Bronchial epithelial cell (primary cell): Measurements from ENCODE around the gene RECQL5. TPM values are rescaled to one million over a fixed set of nuclear protein-coding genes. Genes with fewer than 3 reads are reported as not detected.

ENCODE experiments used
- DNase-seq: peaks from one replicate; pipeline ENCODE4 v3.0.0-alpha.2; 2010; ENCODE audit warnings: low read depth
- FAIRE-seq: peaks from 2 replicates; lab custom pipeline; 2011; peaks lifted over from hg19 to GRCh38; lab: Jason Lieb, UNC
- H3K27me3 ChIP-seq: 2 replicates; pipeline ENCODE4 v1.5.1; 2011; ENCODE audit warnings: low read length; ENCODE audit not compliant: control insufficient read depth, insufficient read depth
- H3K36me3 ChIP-seq: 2 replicates; pipeline ENCODE4 v1.5.1; 2011; ENCODE audit warnings: low read length; ENCODE audit not compliant: control insufficient read depth, insufficient read depth
- H3K4me3 ChIP-seq: 2 replicates; pipeline ENCODE4 v1.5.1; 2011; ENCODE audit warnings: mild to moderate bottlenecking, low read depth, low read length, control low read depth
- CTCF ChIP-seq: IDR thresholded peaks from 2 replicates; pipeline ENCODE4 v1.5.1; 2011; ENCODE audit warnings: mild to moderate bottlenecking, moderate library complexity, low read length, control low read depth, inconsistent platforms; ENCODE audit not compliant: insufficient read depth, severe bottlenecking
- total RNA-seq: library from RNA; depleted of rRNA; stranded (reverse); fragments of >200 nt; gene quantifications from 2 replicates; pipeline ENCODE4 v1.2.1, GENCODE V29; 2014

Gene RECQL5
- total RNA-seq, 1 donor from 2014 or later: 11.6 TPM

DNA sequence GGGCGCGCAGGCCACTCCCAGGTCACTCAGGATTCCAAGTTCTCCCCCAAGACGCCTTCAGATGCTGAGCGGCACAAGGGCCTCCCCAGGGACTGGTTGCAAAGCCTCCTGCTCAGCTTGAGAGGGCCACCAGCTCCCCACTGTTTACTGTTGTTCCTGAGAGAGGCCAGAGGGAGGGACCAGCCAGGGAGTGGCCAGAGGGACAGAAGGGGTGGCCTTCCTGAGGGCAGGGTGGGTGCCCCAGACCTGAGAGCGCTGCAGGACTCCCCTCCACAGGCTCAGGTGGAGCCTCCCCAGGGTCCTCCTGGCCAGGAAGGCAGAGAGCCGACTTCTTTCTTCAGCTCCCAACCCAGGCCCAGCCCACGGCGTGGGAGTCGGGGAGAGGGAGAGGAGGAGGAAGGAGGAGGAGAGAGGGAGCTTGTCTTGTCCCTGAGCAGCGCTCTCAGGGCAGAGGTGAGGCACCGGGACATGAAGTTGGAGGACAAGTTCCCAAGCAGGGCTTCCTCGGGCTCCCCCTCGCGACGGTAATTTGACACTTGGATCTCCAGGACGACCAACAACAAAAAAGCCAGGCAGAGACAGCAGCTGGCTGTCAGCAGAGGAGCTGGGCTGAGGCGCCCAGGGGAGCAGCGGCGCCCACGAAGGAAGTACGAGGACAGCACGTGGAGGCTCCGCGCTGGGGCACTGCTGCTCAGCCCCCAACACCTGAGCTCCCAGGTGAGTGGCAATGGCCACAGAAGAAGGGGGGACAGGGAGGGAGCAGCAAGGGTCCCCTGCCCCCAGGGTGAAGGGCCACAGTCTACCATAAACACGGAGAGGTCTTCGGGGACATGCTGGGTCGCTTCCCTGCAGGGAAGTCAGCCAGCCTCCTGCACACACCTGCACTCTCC lies 33.2 kb downstream of the RECQL5 start:
- FAIRE-seq: no peak
- no peak overlapping the region for H3K4me3 ChIP-seq
- peak; percentile 83 for DNase-seq
- no peaks in the 10 kb centered on the region for H3K27me3 ChIP-seq
- H3K36me3 ChIP-seq: peaks cover 12% of the 10 kb centered on the region
- TF ChIP-seq CTCF: peak; percentile 96

DNA sequence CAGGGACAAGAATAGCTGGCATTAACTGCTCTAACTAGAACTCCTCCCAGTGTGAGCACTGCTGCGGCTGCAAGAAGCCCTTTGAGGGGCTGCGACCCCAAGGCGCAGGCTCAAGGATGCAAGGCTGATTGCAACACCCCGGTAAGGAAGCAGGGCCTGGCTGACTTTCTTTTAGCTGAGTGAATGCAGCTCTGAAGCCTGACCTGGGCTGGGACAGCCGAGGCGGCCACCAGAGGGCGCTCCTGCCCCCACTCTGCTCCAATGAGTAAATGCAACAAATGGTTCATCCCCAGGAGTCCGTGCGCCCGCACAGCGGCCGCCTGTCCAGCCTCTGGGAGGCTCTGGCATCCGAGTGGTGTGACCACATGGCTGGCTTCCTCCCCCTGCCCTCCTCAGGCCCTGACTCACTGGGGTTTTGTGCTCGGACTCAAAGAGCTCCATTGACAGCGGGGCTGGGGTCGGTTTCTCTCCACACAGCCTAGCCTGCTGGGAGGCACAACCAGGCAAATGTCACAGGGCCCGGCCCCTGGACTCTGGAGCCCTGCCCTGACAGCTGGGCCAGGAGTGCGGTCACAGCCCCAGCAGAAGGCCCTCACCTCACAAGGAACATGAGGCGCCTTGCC lies 34.0 kb downstream of the RECQL5 start, which contains the start of gene SMIM5:
SMIM5 (plus strand) TSS at position 572 of the 623 bp plus-strand sequence. CDS start 6,768 bp downstream, outside the sequence.
- DNase-seq: peak; percentile 61
- TF ChIP-seq CTCF: peak; percentile 98
- H3K27me3 ChIP-seq: no peaks in the 10 kb centered on the region
- no peak for FAIRE-seq
- H3K4me3 ChIP-seq: no peak within 1 kb of the TSS
- peaks cover 12% of the 10 kb centered on the region for H3K36me3 ChIP-seq

- no peaks in the 10 kb centered on the region for H3K27me3 ChIP-seq
- DNase-seq (no peak), FAIRE-seq (no peak)
- no peak overlapping the region for H3K4me3 ChIP-seq
- H3K36me3 ChIP-seq: peaks cover 12% of the 10 kb centered on the region
- TF ChIP-seq CTCF: no peak
These were observed 34.5 kb downstream of the RECQL5 start for GRCh38 chr17:75632428-75632827.

- Histone ChIP-seq H3K4me3 (no peak overlapping the region), H3K27me3 (no peaks in the 10 kb centered on the region), H3K36me3 (peaks cover 12% of the 10 kb centered on the region)
- no peak for FAIRE-seq
- TF ChIP-seq CTCF: no peak
- DNase-seq: no peak
These were observed 35.6 kb downstream of the RECQL5 start for GRCh38 chr17:75631353-75631752.

DNA sequence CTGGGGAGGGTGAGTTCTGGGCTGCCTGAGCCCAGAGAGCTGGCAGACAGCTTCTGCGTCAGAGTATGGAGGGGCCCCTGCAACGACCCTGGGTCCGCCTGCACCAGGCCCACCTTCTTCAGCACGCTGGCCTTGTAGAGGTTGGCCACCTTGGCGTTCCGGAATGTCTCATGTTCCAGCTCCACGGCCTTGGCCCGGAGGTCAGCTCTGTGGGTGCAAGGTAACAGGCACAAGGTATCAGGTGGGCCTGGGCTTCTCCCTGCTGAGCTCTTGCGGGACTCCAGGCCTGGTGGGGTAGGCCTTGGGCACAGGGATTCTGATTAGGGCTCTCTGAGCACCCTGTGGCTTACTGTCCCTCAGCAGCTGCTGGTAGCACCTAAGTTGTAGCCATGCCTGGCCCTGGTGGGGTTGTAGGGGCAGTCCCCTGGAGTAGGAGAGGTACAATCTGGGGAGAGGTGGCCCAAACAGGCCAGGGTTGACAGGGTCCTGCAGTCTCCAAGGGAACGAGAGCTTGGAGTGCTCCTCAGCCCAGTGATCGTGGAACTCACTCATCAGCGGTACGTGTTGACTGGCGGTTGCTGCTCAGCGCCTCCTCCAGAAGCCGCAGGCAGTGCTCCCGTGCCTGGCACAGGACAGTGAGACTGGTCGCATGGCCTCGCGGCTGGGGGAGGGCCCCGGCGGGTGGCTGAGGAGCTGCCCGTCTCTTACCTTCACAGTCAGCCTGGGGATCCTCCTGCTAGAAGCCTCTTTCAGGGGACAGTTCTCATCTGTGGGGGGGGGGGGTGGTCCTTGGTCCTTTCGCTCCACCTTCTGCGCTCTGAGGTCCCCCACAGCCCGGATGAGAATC lies 36.7 kb downstream of the RECQL5 start:
- peaks cover 12% of the 10 kb centered on the region for H3K36me3 ChIP-seq
- H3K4me3 ChIP-seq: no peak overlapping the region
- DNase-seq (no peak), FAIRE-seq (no peak)
- no peak for TF ChIP-seq CTCF
- no peaks in the 10 kb centered on the region for H3K27me3 ChIP-seq
